ENCODE data around the gene MLXIP. TPM values are rescaled to one million over a fixed set of nuclear protein-coding genes. Genes with fewer than 3 reads are reported as not detected.
"Not testable (repeated sequence)": the region's sequence is repeated elsewhere in the genome, so short reads cannot be mapped to it uniquely, and the experiment has no call there.

MLXIP gene
- total RNA-seq, 6 experiments from 2014 or later: 19.0 to 23.8 (median 21.7) TPM

- H3K27ac Mint-ChIP-seq: no peak overlapping the region
- no peak overlapping the region for H3K4me3 Mint-ChIP-seq
- peaks cover 41% of the 10 kb centered on the region for H3K27me3 Mint-ChIP-seq (ENCODE audit: insufficient read depth)
These were observed 93.8 kb downstream of the MLXIP start for GRCh38 chr12:122172262-122172939.

GRCh38 chr12:122174155-122174845 is 95.7 kb downstream of the MLXIP start, which contains the start of gene IL31:
IL31 (minus strand) TSS chr12:122174221; CDS start chr12:122174172, 49 bp downstream.
- Mint-ChIP-seq H3K9me3 (no peaks in the 10 kb centered on the region), H3K4me1 (ENCODE audit: low read depth) (peaks cover 8% of the 10 kb centered on the region; the same call in 1 of the 2 replicates), H3K27me3 (ENCODE audit: insufficient read depth) (peaks cover 38% of the 10 kb centered on the region), H3K36me3 (ENCODE audit: low read depth) (no peaks in the 10 kb centered on the region), H3K27ac (no peak within 1 kb of the TSS), H3K4me3 (no peak within 1 kb of the TSS)
- DNase-seq: no peak
- no peak for TF ChIP-seq CTCF (IDR thresholded peaks at IDR 0.05)

More at GRCh38 chr12:122172262-122172939, 93.8 kb downstream of the MLXIP start:
- H3K36me3 Mint-ChIP-seq (ENCODE audit: low read depth): no peaks in the 10 kb centered on the region
- H3K9me3 Mint-ChIP-seq: no peaks in the 10 kb centered on the region
- no peak for DNase-seq
- H3K4me1 Mint-ChIP-seq (ENCODE audit: low read depth): peaks cover 8% of the 10 kb centered on the region; the same call in 1 of the 2 replicates
- no peak for TF ChIP-seq CTCF (IDR thresholded peaks at IDR 0.05)

- DNase-seq; H3K36me3 Mint-ChIP-seq (ENCODE audit: low read depth); H3K9me3 Mint-ChIP-seq; H3K4me3 Mint-ChIP-seq; H3K27ac Mint-ChIP-seq: not testable (repeated sequence)
- peaks cover 22% of the 10 kb centered on the region for H3K4me1 Mint-ChIP-seq (ENCODE audit: low read depth)
- peaks cover 30% of the 10 kb centered on the region for H3K27me3 Mint-ChIP-seq (ENCODE audit: insufficient read depth)
These were observed 97.9 kb downstream of the MLXIP start for GRCh38 chr12:122176473-122176872.

GRCh38 chr12:122182887-122183587 is 104.5 kb downstream of the MLXIP start, which contains the start of gene LRRC43:
LRRC43 (plus strand) TSS chr12:122183123; CDS start chr12:122183145, 22 bp downstream.
- Mint-ChIP-seq H3K4me1 (ENCODE audit: low read depth) (peaks cover 13% of the 10 kb centered on the region), H3K36me3 (ENCODE audit: low read depth) (no peaks in the 10 kb centered on the region), H3K27me3 (ENCODE audit: insufficient read depth) (peaks cover 6% of the 10 kb centered on the region; the same call in 1 of the 2 replicates), H3K27ac (no peak within 1 kb of the TSS), H3K9me3 (no peaks in the 10 kb centered on the region), H3K4me3 (peak within 1 kb of the TSS; percentile 56)
- TF ChIP-seq CTCF (IDR thresholded peaks at IDR 0.05): no peak
- no peak for DNase-seq

GRCh38 chr12:122183588-122183940 is 105.0 kb downstream of the MLXIP start:
- no peaks in the 10 kb centered on the region for H3K36me3 Mint-ChIP-seq (ENCODE audit: low read depth)
- H3K4me1 Mint-ChIP-seq (ENCODE audit: low read depth): peaks cover 13% of the 10 kb centered on the region
- no peak for DNase-seq
- peaks cover 5% of the 10 kb centered on the region; the same call in 1 of the 2 replicates for H3K27me3 Mint-ChIP-seq (ENCODE audit: insufficient read depth)
- 0 out of 2 replicates have a peak overlapping the region, but pooled peaks have one; percentile 32 for H3K4me3 Mint-ChIP-seq
- no peaks in the 10 kb centered on the region for H3K9me3 Mint-ChIP-seq
- TF ChIP-seq CTCF (IDR thresholded peaks at IDR 0.05): no peak
- no peak overlapping the region for H3K27ac Mint-ChIP-seq
